Fibroblast of the aortic adventitia (primary cell): ENCODE data around the gene BCL2L13. TPM values are rescaled to one million over a fixed set of nuclear protein-coding genes. Genes with fewer than 3 reads are reported as not detected.

Experiments used
- DNase-seq: peaks from one replicate; pipeline ENCODE4 v3.0.0-alpha.2; 2010; ENCODE audit warnings: low read depth
- H3K4me3 ChIP-seq: 2 replicates; pipeline ENCODE4 v1.5.1; 2011; ENCODE audit warnings: low read depth, mild to moderate bottlenecking, control low read depth, low read length, moderate library complexity
- CTCF ChIP-seq: IDR thresholded peaks from 2 replicates; pipeline ENCODE4 v1.5.1; 2011; ENCODE audit warnings: mild to moderate bottlenecking, low read length, control low read depth, inconsistent platforms; ENCODE audit not compliant: insufficient read depth
- small RNA-seq: library from RNA; depleted of rRNA; stranded (forward); fragments of <200 nt; gene quantifications from one replicate; pipeline ENCODE3, GENCODE V24; 2012
- total RNA-seq: library from RNA; depleted of rRNA; stranded (reverse); fragments of >200 nt; gene quantifications from 2 replicates; pipeline ENCODE4 v1.2.3, GENCODE V29; 2012; ENCODE audit warnings: low replicate concordance

The BCL2L13 gene
- total RNA-seq, 1 donor, result 40.2 TPM

- DNase-seq, result no peak
- TF ChIP-seq CTCF, result no peak
These were observed 141.7 kb downstream of the BCL2L13 start for GRCh38 chr22:17780116-17780740.

More at GRCh38 chr22:17780116-17780740, 141.7 kb downstream of the BCL2L13 start:
- no peak overlapping the region for H3K4me3 ChIP-seq

Small RNAs within 50 kb of the gene (small RNA-seq; reads per million reads assigned to genes)
- not detected for gene MIR3198-1

Other genes starting within 250 kb of the BCL2L13 start
- gene SLC25A18, start 75.3 kb upstream of the BCL2L13 start, total RNA-seq, result 0.16 TPM in 1 of 2 replicates, not detected in the other
- gene ATP6V1E1, start 10.0 kb upstream of the BCL2L13 start, total RNA-seq, result 72.3 and 115 TPM in 2 replicates
- gene BID, start 135.7 kb downstream of the BCL2L13 start, total RNA-seq, result 5.7 TPM in 2 replicates